K562 (cell line): ENCODE results near the gene PLEKHA5. TPM values are rescaled to one million over a fixed set of nuclear protein-coding genes. Genes with fewer than 3 reads are reported as not detected.

Experiments used
- ATAC-seq: fragments of 200-7000 bp; cut with Tn5 transposase; 3 replicates; pipeline ENCODE4 v1.9.1; 2020; ENCODE audit warnings: moderate library complexity
- BruUV-seq: library from RNA; stranded (reverse); fragments of 400-500 nt; replicated peaks from 2 replicates; lab custom pipeline; 2021; lab: Mats Ljungman, UMichigan
- CTCF ChIA-PET: fragments of 300-600 bp; formaldehyde crosslinking; extraction: SDS; loops from one replicate; lab custom pipeline; 2021; ENCODE audit warnings: low intra/inter-chr PET ratio; lab: Yijun Ruan, JAX
- POLR2A ChIA-PET: fragments of 300-600, 350-650 bp; sonication (Branson Sonifier 250); formaldehyde crosslinking; extraction: SDS; loops from one replicate; lab custom pipeline; 2021; ENCODE audit warnings: antibody characterized with exemption, inconsistent platforms; lab: Yijun Ruan, JAX
- DNase-seq, 4 experiments: peaks; one replicate each; pipeline versions ENCODE4 v3.0.0 to v3.0.0-alpha.2; 2011 to 2018; ENCODE audit warnings: low spot score in 3 of 4, mixed read lengths in 3 of 4; ENCODE audit errors: extremely low read depth in 1 of 4
- FAIRE-seq: peaks from 2 replicates; lab custom pipeline; 2011; peaks lifted over from hg19 to GRCh38; lab: Jason Lieb, UNC
- H2AFZ ChIP-seq: 2 replicates; pipeline ENCODE4 v1.6.0; 2011; ENCODE audit warnings: low read depth, low read length, control low read depth, inconsistent platforms
- H3K27ac ChIP-seq: fragments of 200-600 bp; 3 replicates; pipeline ENCODE4 v1.8.0; 2011; ENCODE audit warnings: low read depth, mild to moderate bottlenecking, control low read depth, inconsistent platforms, low read length, moderate library complexity, mixed read lengths; ENCODE audit errors: extremely low read depth
- H3K27me3 ChIP-seq, 2 experiments: fragments of 300-600 bp in 1 of 2; 2 replicates in 1 of 2; 3 replicates in 1 of 2; pipeline versions ENCODE4 v1.6.0 to v1.8.0; 2011; ENCODE audit warnings: inconsistent platforms in 2 of 2, low read length in 2 of 2, mild to moderate bottlenecking in 1 of 2, mixed read lengths in 1 of 2, moderate library complexity in 1 of 2; ENCODE audit not compliant: control insufficient read depth in 2 of 2, insufficient read depth in 2 of 2
- H3K36me3 ChIP-seq: fragments of 300-600 bp; 3 replicates; pipeline ENCODE4 v1.8.0; 2011; ENCODE audit warnings: mild to moderate bottlenecking, low read length, inconsistent platforms; ENCODE audit not compliant: control insufficient read depth, insufficient read depth
- H3K4me1 ChIP-seq, 2 experiments: fragments of 200-600 bp in 1 of 2; replicated peaks in 1 of 2; 2 replicates in 1 of 2; 3 replicates in 1 of 2; pipeline versions ENCODE4 v1.5.1 to v1.8.0; 2011; ENCODE audit warnings: inconsistent platforms in 2 of 2, low read length in 2 of 2, mild to moderate bottlenecking in 1 of 2, mixed read lengths in 1 of 2, moderate library complexity in 1 of 2; ENCODE audit not compliant: control insufficient read depth in 2 of 2, insufficient read depth in 2 of 2
- H3K4me2 ChIP-seq: 2 replicates; pipeline ENCODE4 v1.6.1; 2011; ENCODE audit warnings: low read length, control low read depth, inconsistent platforms, mixed read lengths; ENCODE audit not compliant: insufficient read depth
- H3K4me3 ChIP-seq: fragments of 200-600 bp; sonication (generic), shearing (Covaris generic); 2 replicates; pipeline ENCODE4 v1.5.1; 2016; ENCODE audit warnings: control low read depth, inconsistent platforms
- H3K79me2 ChIP-seq: fragments of 200-600 bp; 3 replicates; pipeline ENCODE4 v1.8.0; 2011; ENCODE audit warnings: low read length, inconsistent platforms; ENCODE audit not compliant: control insufficient read depth, insufficient read depth
- H3K9ac ChIP-seq, 2 experiments: 2 replicates each; pipeline versions ENCODE4 v1.6.0 to v1.6.1; 2011; ENCODE audit warnings: low read depth in 2 of 2, low read length in 2 of 2, control low read depth in 1 of 2, inconsistent platforms in 1 of 2, mild to moderate bottlenecking in 1 of 2, mixed read lengths in 1 of 2; ENCODE audit not compliant: insufficient read depth in 1 of 2
- H3K9me1 ChIP-seq: one replicate; pipeline ENCODE4 v1.6.0; 2011; ENCODE audit warnings: inconsistent platforms, mild to moderate bottlenecking, low read length, moderate library complexity; ENCODE audit not compliant: control insufficient read depth, insufficient read depth
- H3K9me3 ChIP-seq: replicated peaks from 2 replicates; pipeline ENCODE4 v1.5.1; 2011; ENCODE audit warnings: low read depth, low read length, inconsistent platforms; ENCODE audit not compliant: control insufficient read depth, insufficient read depth
- H4K20me1 ChIP-seq: replicated peaks from 2 replicates; pipeline ENCODE4 v1.6.1; 2011; ENCODE audit warnings: low read length, inconsistent platforms, mixed read lengths; ENCODE audit not compliant: control insufficient read depth, insufficient read depth
- BCL6 ChIP-seq: fragments of 250-450 bp; sonication (Bioruptor Pico); IDR thresholded peaks from 2 replicates; pipeline ENCODE4 v1.4.0; 2020
- BHLHE40 ChIP-seq: IDR thresholded peaks from 2 replicates; pipeline ENCODE4 v1.6.1; 2011; ENCODE audit warnings: low read length, improper control_type of control experiment
- DMBX1 ChIP-seq: fragments of 250-450 bp; sonication (Bioruptor Pico); IDR thresholded peaks from 2 replicates; pipeline ENCODE4 v1.8.0; 2022; ENCODE audit warnings: inconsistent platforms, mild to moderate bottlenecking, moderate library complexity, borderline replicate concordance
- GTF2A2 ChIP-seq: IDR thresholded peaks from 2 replicates; pipeline ENCODE4 v1.6.1; 2016; ENCODE audit warnings: mild to moderate bottlenecking, missing genetic modification characterization, missing compliant biosample characterization
- IRF2 ChIP-seq: sonication (generic); formaldehyde crosslinking; IDR thresholded peaks from 2 replicates; pipeline ENCODE4 v1.8.1; 2022; ENCODE audit warnings: mild to moderate bottlenecking, missing genetic modification reagents
- KDM4B ChIP-seq, 2 experiments: fragments of 450-650 bp in 1 of 2; sonication (generic) in 1 of 2; IDR thresholded peaks; 2 replicates each; pipeline ENCODE4 v1.6.1; 2016 to 2017; ENCODE audit warnings: borderline replicate concordance in 2 of 2, antibody characterized with exemption in 1 of 2, low read depth in 1 of 2, mild to moderate bottlenecking in 1 of 2
- MEF2A ChIP-seq: IDR thresholded peaks from 2 replicates; pipeline ENCODE4 v1.6.1; 2011; ENCODE audit warnings: low read depth, mild to moderate bottlenecking, low read length, moderate library complexity; ENCODE audit not compliant: control insufficient read depth
- NRF1 ChIP-seq, 2 experiments: fragments of 450-650 bp; IDR thresholded peaks in 1 of 2; conservative IDR thresholded peaks in 1 of 2; 2 replicates each; pipeline ENCODE4 v1.6.1; 2014; ENCODE audit warnings: mild to moderate bottlenecking in 2 of 2
- PTRF ChIP-seq: fragments of 450-650 bp; IDR thresholded peaks from 2 replicates; pipeline ENCODE4 v1.6.1; 2016; ENCODE audit warnings: mild to moderate bottlenecking, missing genetic modification characterization, missing compliant biosample characterization
- RBM17 ChIP-seq: fragments of 200-400 bp; formaldehyde crosslinking; IDR thresholded peaks from 2 replicates; pipeline ENCODE4 v1.6.1; 2017; ENCODE audit warnings: low read depth, mild to moderate bottlenecking, low read length, borderline replicate concordance
- SOX6 ChIP-seq: fragments of 450-650 bp; IDR thresholded peaks from 2 replicates; pipeline ENCODE4 v1.6.1; 2014; ENCODE audit warnings: mild to moderate bottlenecking
- TBL1XR1 ChIP-seq, 2 experiments: IDR thresholded peaks; 2 replicates each; pipeline ENCODE4 v1.6.1; 2012; ENCODE audit warnings: improper control_type of control experiment in 2 of 2, low read length in 2 of 2, mild to moderate bottlenecking in 1 of 2
- ZHX1 ChIP-seq: fragments of 150-350 bp; conservative IDR thresholded peaks from 2 replicates; pipeline ENCODE4 v1.6.1; 2014; ENCODE audit warnings: low read length
- ZSCAN32 ChIP-seq: fragments of 450-650 bp; formaldehyde crosslinking; IDR thresholded peaks from 2 replicates; pipeline ENCODE4 v1.4.0; 2020; ENCODE audit warnings: mild to moderate bottlenecking, moderate library complexity
- in situ Hi-C: fragments of 300-500 bp; cut with MboI; formaldehyde crosslinking; loops from 4 replicates; pipeline ENCODE4 v1.15.0; 2018; ENCODE audit warnings: inconsistent platforms, mixed read lengths
- intact Hi-C: fragments of 100-400 bp; cut with micrococcal nuclease; formaldehyde crosslinking; loops from 2 replicates; pipeline ENCODE4 v1.14.2; 2022
- polyA plus RNA-seq, 8 experiments: library from polyadenylated mRNA; depleted of rRNA in 4 of 8; stranded (reverse) in 5 of 8; unstranded in 3 of 8; fragments of >200 nt; fragmentation: Nextera tagmentation in 2 of 8; fragmentation: Illumina TruSeq in 1 of 8; extraction: Ambion mirVana in 2 of 8; extraction: Trizol in 1 of 8; gene quantifications; 2 replicates each; pipeline versions ENCODE4 v1.2.1 to v1.2.3, GENCODE V29; 2011 to 2014; ENCODE audit warnings: inconsistent platforms in 1 of 8, missing spikeins in 1 of 8
- total RNA-seq, 7 experiments: library from RNA; depleted of rRNA in 6 of 7; stranded (reverse); fragments of >200 nt in 6 of 7; fragmentation: Illumina TruSeq in 2 of 7; extraction: Trizol in 2 of 7; gene quantifications; 2 replicates each; pipeline versions ENCODE4 v1.2.1 to v1.2.3, GENCODE V29; 2011 to 2021; ENCODE audit warnings: low replicate concordance in 1 of 7

PLEKHA5 gene
- total and polyA plus RNA-seq, 9 of the 15 experiments (the other 6 are each of a cell fraction or from before 2014, with no cell fraction given), result 7.2 to 26.2 (median 17.4) TPM

- BruUV-seq, result no TSS peak
- Histone ChIP-seq H3K4me1 (peaks cover 0 to 14% of the 10 kb centered on the region in 2 experiments; a peak in 2 of 5 replicates), H3K9ac (no peak overlapping the region), H3K4me2 (no peak overlapping the region), H3K4me3 (no peak overlapping the region), H2AFZ (no peak overlapping the region), H3K27ac (no peak overlapping the region), H3K79me2 (peaks cover 42% of the 10 kb centered on the region), H3K9me3 (no peaks in the 10 kb centered on the region), H4K20me1 (no peaks in the 10 kb centered on the region), H3K27me3 (no peaks in the 10 kb centered on the region), H3K9me1 (no peaks in the 10 kb centered on the region), H3K36me3 (peaks cover 19% of the 10 kb centered on the region)
- ATAC-seq (no peak), FAIRE-seq (no peak), DNase-seq (no peak)
- CTCF ChIA-PET, result no interaction called here
- in situ Hi-C loops, result no loop called here
- POLR2A ChIA-PET, result no interaction called here
- no peak for TF ChIP-seq KDM4B (IDR thresholded peaks at IDR 0.05; ENCODE audit: borderline replicate concordance in 2 of 2, low read depth in 1 of 2)
- no peak for TF ChIP-seq RBM17
- TF ChIP-seq SOX6, result no peak
- TF ChIP-seq ZSCAN32 (CRISPR knock-in tag), result no peak
- no peak for TF ChIP-seq BHLHE40
- TF ChIP-seq MEF2A, result no peak
- TF ChIP-seq IRF2, result no peak
- no peak for TF ChIP-seq PTRF (tag)
- no peak for TF ChIP-seq DMBX1 (CRISPR knock-in tag)
- no peak for TF ChIP-seq BCL6 (CRISPR knock-in tag)
- no peak for TF ChIP-seq ZHX1
- no peak for TF ChIP-seq GTF2A2 (tag)
- TF ChIP-seq TBL1XR1 (IDR thresholded peaks at IDR 0.05; ENCODE audit: low read length in 2 of 2), result no peak
- no peak for TF ChIP-seq NRF1 (conservative IDR thresholded peaks at IDR 0.05 in 1 of 2, IDR thresholded peaks at IDR 0.05 in 1 of 2)
- intact Hi-C loops, result no loop called here
Measured at GRCh38 chr12:19148860-19149259, 19.3 kb downstream of the PLEKHA5 start.
